HEK293 (cell line): ENCODE data around the gene HJURP.

Experiments used
- CTCF ChIA-PET: fragments of 350-600 bp; formaldehyde crosslinking; extraction: SDS; loops from one replicate; lab custom pipeline; 2021; ENCODE audit warnings: antibody characterized with exemption; lab: Yijun Ruan, JAX
- POLR2A ChIA-PET: fragments of 300-600 bp; formaldehyde crosslinking; extraction: SDS; loops from one replicate; lab custom pipeline; 2020; ENCODE audit warnings: antibody characterized with exemption, inconsistent platforms; lab: Yijun Ruan, JAX
- H3K27ac ChIP-seq: fragments of 200-500 bp; sonication (Bioruptor generic); 2 replicates; pipeline ENCODE4 v1.5.1; 2014; ENCODE audit warnings: low read depth, low read length, control low read depth, inconsistent platforms; ENCODE audit errors: extremely low read depth
- H3K36me3 ChIP-seq, 2 experiments: fragments of 200-500 bp in 1 of 2; sonication (Bioruptor generic) in 1 of 2; 1 replicate in 1 of 2; 2 replicates in 1 of 2; pipeline ENCODE4 v1.5.1; 2014 to 2017; ENCODE audit warnings: inconsistent platforms in 2 of 2, low read length in 2 of 2; ENCODE audit not compliant: control insufficient read depth in 2 of 2, insufficient read depth in 1 of 2
- H3K4me1 ChIP-seq: fragments of 200-500 bp; sonication (Bioruptor generic); 2 replicates; pipeline ENCODE4 v1.5.1; 2014; ENCODE audit warnings: mild to moderate bottlenecking, low read length, inconsistent platforms; ENCODE audit not compliant: control insufficient read depth, insufficient read depth
- H3K4me3 ChIP-seq: 2 replicates; pipeline ENCODE4 v1.5.1; 2011; ENCODE audit warnings: low read depth, mild to moderate bottlenecking, control low read depth, low read length, moderate library complexity
- H3K9me3 ChIP-seq: fragments of 200-500 bp; sonication (Bioruptor generic); 2 replicates; pipeline ENCODE4 v1.5.1; 2014; ENCODE audit warnings: low read depth, low read length, inconsistent platforms; ENCODE audit not compliant: control insufficient read depth, insufficient read depth
- BCL11B ChIP-seq: fragments of 450-650 bp; formaldehyde crosslinking; IDR thresholded peaks from 2 replicates; pipeline ENCODE4 v1.5.1; 2016; ENCODE audit warnings: low read depth, missing biosample characterization, missing genetic modification characterization
- BCL6B ChIP-seq: fragments of 450-650 bp; formaldehyde crosslinking; IDR thresholded peaks from 2 replicates; pipeline ENCODE4 v1.5.1; 2017; ENCODE audit warnings: missing biosample characterization, missing genetic modification characterization
- HIC1 ChIP-seq: fragments of 450-650 bp; formaldehyde crosslinking; IDR thresholded peaks from 2 replicates; pipeline ENCODE4 v1.5.1; 2016; ENCODE audit warnings: missing biosample characterization, missing genetic modification characterization
- KLF17 ChIP-seq: fragments of 450-650 bp; formaldehyde crosslinking; IDR thresholded peaks from 2 replicates; pipeline ENCODE4 v1.5.1; 2016; ENCODE audit warnings: missing biosample characterization, missing genetic modification characterization
- REPIN1 ChIP-seq: fragments of 450-650 bp; formaldehyde crosslinking; IDR thresholded peaks from 2 replicates; pipeline ENCODE4 v1.5.1; 2017; ENCODE audit warnings: missing biosample characterization, missing genetic modification characterization, low read depth
- SP3 ChIP-seq: fragments of 450-650 bp; formaldehyde crosslinking; IDR thresholded peaks from 2 replicates; pipeline ENCODE4 v1.5.1; 2016; ENCODE audit warnings: missing biosample characterization, missing genetic modification characterization
- SP7 ChIP-seq: fragments of 450-650 bp; formaldehyde crosslinking; IDR thresholded peaks from 2 replicates; pipeline ENCODE4 v1.5.1; 2016; ENCODE audit warnings: missing biosample characterization, missing genetic modification characterization
- ZNF132 ChIP-seq: fragments of 450-650 bp; formaldehyde crosslinking; IDR thresholded peaks from 2 replicates; pipeline ENCODE4 v1.5.1; 2017; ENCODE audit warnings: missing biosample characterization, missing genetic modification characterization, borderline replicate concordance
- ZNF148 ChIP-seq: fragments of 450-650 bp; formaldehyde crosslinking; IDR thresholded peaks from 2 replicates; pipeline ENCODE4 v1.5.0; 2017; ENCODE audit warnings: missing biosample characterization, missing genetic modification characterization, borderline replicate concordance
- ZNF157 ChIP-seq: fragments of 450-650 bp; formaldehyde crosslinking; IDR thresholded peaks from 2 replicates; pipeline ENCODE4 v1.5.1; 2016; ENCODE audit warnings: missing biosample characterization, missing genetic modification characterization
- ZNF239 ChIP-seq: fragments of 450-650 bp; formaldehyde crosslinking; IDR thresholded peaks from 2 replicates; pipeline ENCODE4 v1.5.1; 2016; ENCODE audit warnings: missing biosample characterization, missing genetic modification characterization
- ZNF248 ChIP-seq: fragments of 450-650 bp; formaldehyde crosslinking; IDR thresholded peaks from 2 replicates; pipeline ENCODE4 v1.5.1; 2017; ENCODE audit warnings: missing biosample characterization, missing genetic modification characterization
- ZNF341 ChIP-seq: fragments of 450-650 bp; formaldehyde crosslinking; IDR thresholded peaks from 2 replicates; pipeline ENCODE4; 2016; ENCODE audit warnings: low read depth, missing biosample characterization, missing genetic modification characterization
- ZNF48 ChIP-seq: fragments of 450-650 bp; formaldehyde crosslinking; IDR thresholded peaks from 2 replicates; pipeline ENCODE4 v1.5.1; 2016; ENCODE audit warnings: missing biosample characterization, missing genetic modification characterization
- ZNF518A ChIP-seq: fragments of 450-650 bp; formaldehyde crosslinking; conservative IDR thresholded peaks from 2 replicates; pipeline ENCODE4 v1.5.1; 2016; ENCODE audit warnings: low read depth, missing biosample characterization, missing genetic modification characterization
- ZNF571 ChIP-seq: fragments of 450-650 bp; formaldehyde crosslinking; IDR thresholded peaks from 2 replicates; pipeline ENCODE4 v1.5.0; 2017; ENCODE audit warnings: missing biosample characterization, missing genetic modification characterization
- ZNF629 ChIP-seq: fragments of 450-650 bp; formaldehyde crosslinking; IDR thresholded peaks from 2 replicates; pipeline ENCODE4 v1.5.1; 2017; ENCODE audit warnings: missing biosample characterization, missing genetic modification characterization
- ZNF660 ChIP-seq: fragments of 450-650 bp; IDR thresholded peaks from 2 replicates; pipeline ENCODE4 v1.5.1; 2018; ENCODE audit warnings: missing biosample characterization, mild to moderate bottlenecking, missing genetic modification characterization
- ZNF747 ChIP-seq: fragments of 450-650 bp; formaldehyde crosslinking; IDR thresholded peaks from 2 replicates; pipeline ENCODE4 v1.5.1; 2016; ENCODE audit warnings: missing biosample characterization, missing genetic modification characterization
- ZSCAN5A ChIP-seq: fragments of 450-650 bp; formaldehyde crosslinking; IDR thresholded peaks from 2 replicates; pipeline ENCODE4 v1.5.1; 2016; ENCODE audit warnings: missing biosample characterization, missing genetic modification characterization

Gene HJURP

GRCh38 chr2:233811087-233811486 is 43.2 kb downstream of the HJURP start (continued):
- no peak for TF ChIP-seq ZNF518A (tag by site-specific recombination)
- no peak for TF ChIP-seq ZNF132
- TF ChIP-seq BCL11B (tag by site-specific recombination), result no peak
- TF ChIP-seq ZNF48 (tag by site-specific recombination), result no peak
- no peak for TF ChIP-seq SP3
- no peak for TF ChIP-seq SP7
- TF ChIP-seq HIC1 (tag by site-specific recombination), result no peak
- no peak for TF ChIP-seq KLF17
- no peak for TF ChIP-seq ZNF660
- no peak for TF ChIP-seq ZNF148 (tag by site-specific recombination)
- TF ChIP-seq BCL6B (tag by site-specific recombination), result no peak
- TF ChIP-seq, all 188 proteins: peak for 0

GRCh38 chr2:233810385-233810784 is 44.0 kb downstream of the HJURP start:
- CTCF ChIA-PET, result no interaction called here
- H3K27ac ChIP-seq, result no peak overlapping the region
- no peaks in the 10 kb centered on the region for H3K36me3 ChIP-seq
- no peaks in the 10 kb centered on the region for H3K9me3 ChIP-seq
- no peak for TF ChIP-seq REPIN1 (tag by site-specific recombination)
- no peak for TF ChIP-seq SP3
- no peak for TF ChIP-seq ZNF747 (tag by site-specific recombination)
- TF ChIP-seq ZNF629 (tag by site-specific recombination), result no peak
- TF ChIP-seq ZSCAN5A, result no peak
- no peak for TF ChIP-seq ZNF248 (tag by site-specific recombination)
- TF ChIP-seq ZNF571, result no peak
- TF ChIP-seq ZNF239 (tag by site-specific recombination), result no peak
- no peak for TF ChIP-seq ZNF157 (tag by site-specific recombination)
- no peak for TF ChIP-seq ZNF341 (tag by site-specific recombination)
- H3K4me3 ChIP-seq, result no peak overlapping the region
- no peaks in the 10 kb centered on the region for H3K4me1 ChIP-seq
- POLR2A ChIA-PET, result no interaction called here
